H9 (cell line): Measurements from ENCODE around the gene SP2. TPM values are rescaled to one million over a fixed set of nuclear protein-coding genes. Genes with fewer than 3 reads are reported as not detected.

Experiments used
- DNase-seq: peaks from one replicate; pipeline ENCODE4 v3.0.0-alpha.2; 2017
- H2AFZ ChIP-seq: one replicate; pipeline ENCODE4 v1.6.1; 2013; ENCODE audit warnings: mild to moderate bottlenecking, low read length, control low read depth, moderate library complexity
- H2AK5ac ChIP-seq: 2 replicates; pipeline ENCODE4 v1.6.1; 2013; ENCODE audit warnings: low read length, control low read depth, mixed read lengths; ENCODE audit not compliant: insufficient read length
- H2BK120ac ChIP-seq: one replicate; pipeline ENCODE4 v1.6.1; 2013; ENCODE audit warnings: low read depth, mild to moderate bottlenecking, low read length, control low read depth, inconsistent platforms; ENCODE audit not compliant: poor library complexity, severe bottlenecking
- H2BK12ac ChIP-seq: 2 replicates; pipeline ENCODE4 v1.6.1; 2013; ENCODE audit warnings: low read length, control low read depth, mixed read lengths, low read depth; ENCODE audit not compliant: insufficient read length
- H2BK15ac ChIP-seq: 2 replicates; pipeline ENCODE4 v1.6.1; 2013; ENCODE audit warnings: low read depth, low read length, control low read depth
- H2BK20ac ChIP-seq: one replicate; pipeline ENCODE4 v1.6.1; 2013; ENCODE audit warnings: low read depth, mild to moderate bottlenecking, low read length, control low read depth, inconsistent platforms; ENCODE audit not compliant: poor library complexity, severe bottlenecking
- H2BK5ac ChIP-seq: 2 replicates; pipeline ENCODE4 v1.6.1; 2013; ENCODE audit warnings: low read length, control low read depth, mixed read lengths; ENCODE audit not compliant: insufficient read length
- H3K14ac ChIP-seq: 2 replicates; pipeline ENCODE4 v1.6.1; 2013; ENCODE audit warnings: low read length, control low read depth; ENCODE audit not compliant: insufficient read depth
- H3K18ac ChIP-seq: 2 replicates; pipeline ENCODE4 v1.6.1; 2013; ENCODE audit warnings: low read depth, mild to moderate bottlenecking, mixed read lengths, low read length, control low read depth; ENCODE audit not compliant: insufficient read length
- H3K23ac ChIP-seq: 2 replicates; pipeline ENCODE4 v1.6.1; 2013; ENCODE audit warnings: low read length, control low read depth, mixed read lengths, low read depth; ENCODE audit not compliant: insufficient read length
- H3K23me2 ChIP-seq: 2 replicates; pipeline ENCODE4 v1.6.1; 2013; ENCODE audit warnings: low read depth, mild to moderate bottlenecking, mixed read lengths, low read length, control low read depth; ENCODE audit not compliant: insufficient read length, poor library complexity, severe bottlenecking
- H3K27ac ChIP-seq: 2 replicates; pipeline ENCODE4 v1.5.1; 2013; ENCODE audit warnings: low read length, control low read depth, mixed read lengths, low read depth; ENCODE audit not compliant: insufficient read length
- H3K27me3 ChIP-seq: 2 replicates; pipeline ENCODE4 v1.6.1; 2013; ENCODE audit warnings: low read length, control low read depth, inconsistent platforms; ENCODE audit not compliant: insufficient read depth
- H3K4ac ChIP-seq: 2 replicates; pipeline ENCODE4 v1.6.1; 2013; ENCODE audit warnings: low read depth, mild to moderate bottlenecking, control low read depth, inconsistent platforms, low read length, moderate library complexity
- H3K4me1 ChIP-seq: 2 replicates; pipeline ENCODE4 v1.6.1; 2013; ENCODE audit warnings: low read length, control low read depth, inconsistent platforms; ENCODE audit not compliant: insufficient read depth
- H3K4me2 ChIP-seq: 2 replicates; pipeline ENCODE4 v1.6.1; 2013; ENCODE audit warnings: low read length, control low read depth, mixed read lengths; ENCODE audit not compliant: insufficient read length, insufficient read depth
- H3K56ac ChIP-seq: 2 replicates; pipeline ENCODE4 v1.6.1; 2013; ENCODE audit warnings: low read depth, mild to moderate bottlenecking, mixed read lengths, low read length, control low read depth; ENCODE audit not compliant: insufficient read length
- H3K79me1 ChIP-seq: 2 replicates; pipeline ENCODE4 v1.6.1; 2013; ENCODE audit warnings: low read depth, mild to moderate bottlenecking, moderate library complexity, low read length, control low read depth, inconsistent platforms; ENCODE audit not compliant: insufficient read depth, poor library complexity, severe bottlenecking
- H3K79me2 ChIP-seq: 2 replicates; pipeline ENCODE4 v1.6.1; 2013; ENCODE audit warnings: low read length, control low read depth, inconsistent platforms; ENCODE audit not compliant: insufficient read depth
- H3K9ac ChIP-seq: 2 replicates; pipeline ENCODE4 v1.6.1; 2013; ENCODE audit warnings: low read length, control low read depth, mixed read lengths; ENCODE audit not compliant: insufficient read length; ENCODE audit errors: extremely low read depth
- H3K9me3 ChIP-seq: one replicate; pipeline ENCODE4 v1.6.1; 2013; ENCODE audit warnings: low read depth, low read length, inconsistent platforms; ENCODE audit not compliant: control insufficient read depth
- H3T11ph ChIP-seq: one replicate; pipeline ENCODE4 v1.6.1; 2013; ENCODE audit warnings: mild to moderate bottlenecking, low read length, control low read depth, inconsistent platforms
- H4K20me1 ChIP-seq: one replicate; pipeline ENCODE4 v1.6.1; 2013; ENCODE audit not compliant: control insufficient read depth, insufficient read length, insufficient read depth
- H4K5ac ChIP-seq: 2 replicates; pipeline ENCODE4 v1.6.1; 2013; ENCODE audit warnings: low read depth, mild to moderate bottlenecking, mixed read lengths, low read length, control low read depth; ENCODE audit not compliant: insufficient read length
- H4K8ac ChIP-seq: replicated peaks from 2 replicates; pipeline ENCODE4 v1.6.1; 2013; ENCODE audit warnings: low read length, control low read depth, mixed read lengths, low read depth; ENCODE audit not compliant: insufficient read length
- H4K91ac ChIP-seq: 2 replicates; pipeline ENCODE4 v1.6.1; 2013; ENCODE audit warnings: low read depth, mild to moderate bottlenecking, moderate library complexity, mixed read lengths, low read length, control low read depth; ENCODE audit not compliant: insufficient read length
- H3K27ac Mint-ChIP-seq, 3 experiments: 2 replicates in 2 of 3; 3 replicates in 1 of 3; pipeline ENCODE4 v1.8.0; 2020 to 2021; ENCODE audit warnings: mixed read lengths in 3 of 3, mild to moderate bottlenecking in 1 of 3, moderate library complexity in 1 of 3
- H3K27me3 Mint-ChIP-seq: 2 replicates; pipeline ENCODE4 v1.8.0; 2021; ENCODE audit warnings: low read depth, mild to moderate bottlenecking, moderate library complexity, mixed read lengths
- H3K36me3 Mint-ChIP-seq, 3 experiments: 2 replicates in 2 of 3; 3 replicates in 1 of 3; pipeline ENCODE4 v1.8.0; 2020 to 2021; ENCODE audit warnings: low read depth in 3 of 3, mixed read lengths in 3 of 3; ENCODE audit not compliant: insufficient read depth in 1 of 3
- H3K4me1 Mint-ChIP-seq, 2 experiments: 2 replicates each; pipeline ENCODE4 v1.8.0; 2020; ENCODE audit warnings: mixed read lengths in 2 of 2
- H3K4me3 Mint-ChIP-seq, 2 experiments: 2 replicates in 1 of 2; 3 replicates in 1 of 2; pipeline ENCODE4 v1.8.0; 2020 to 2021; ENCODE audit warnings: mild to moderate bottlenecking in 2 of 2, mixed read lengths in 2 of 2, moderate library complexity in 1 of 2
- H3K9me3 Mint-ChIP-seq, 2 experiments: 2 replicates in 1 of 2; 3 replicates in 1 of 2; pipeline ENCODE4 v1.8.0; 2020; ENCODE audit warnings: mild to moderate bottlenecking in 2 of 2, mixed read lengths in 2 of 2, moderate library complexity in 1 of 2
- CTCF ChIP-seq: fragments of 200-600 bp; sonication (generic); conservative IDR thresholded peaks from 3 replicates; pipeline ENCODE4 v1.8.0; 2021; ENCODE audit warnings: antibody characterized with exemption, mild to moderate bottlenecking
- total RNA-seq: library from RNA; stranded (reverse); gene quantifications from 2 replicates; pipeline ENCODE4 v1.2.1, GENCODE V29; 2021

Gene SP2
- total RNA-seq, 1 experiment from 2014 or later = 19.3 TPM

- peaks cover 5% of the 10 kb centered on the region for H3K23me2 ChIP-seq
- no peak overlapping the region for H3K56ac ChIP-seq
- peaks cover 3% of the 10 kb centered on the region for H3K4me1 ChIP-seq
- H2BK120ac ChIP-seq = no peak overlapping the region
- no peak overlapping the region for H2BK15ac ChIP-seq
- no peaks in the 10 kb centered on the region for H3K9me3 ChIP-seq
- H3K79me1 ChIP-seq = no peaks in the 10 kb centered on the region
- no peak overlapping the region for H2BK20ac ChIP-seq
- H3K27me3 ChIP-seq = peaks cover 27% of the 10 kb centered on the region
- no peak overlapping the region for H2BK12ac ChIP-seq
- no peak overlapping the region for H3K4me2 ChIP-seq
- H3K14ac ChIP-seq = no peak overlapping the region
- no peaks in the 10 kb centered on the region for H4K20me1 ChIP-seq
- no peak overlapping the region for H3K23ac ChIP-seq
- no peak overlapping the region for H2AK5ac ChIP-seq
- no peak overlapping the region for H3K4ac ChIP-seq
- no peak overlapping the region for H4K91ac ChIP-seq
- Mint-ChIP-seq H3K4me1 (peaks cover 32 to 41% of the 10 kb centered on the region in 2 experiments), H3K36me3 (no peaks in the 10 kb centered on the region), H3K27me3 (peaks cover 82% of the 10 kb centered on the region), H3K9me3 (no peaks in the 10 kb centered on the region; a peak in 1 of 5 replicates), H3K4me3 (no peak overlapping the region), H3K27ac (no peak overlapping the region)
- H3K79me2 ChIP-seq = no peaks in the 10 kb centered on the region
- no peak overlapping the region for H3K18ac ChIP-seq
- no peak overlapping the region for H3K9ac ChIP-seq
- H2BK5ac ChIP-seq = no peak overlapping the region
- TF ChIP-seq CTCF = no peak
- no peak overlapping the region for H2AFZ ChIP-seq
- no peak for DNase-seq
- H3T11ph ChIP-seq = no peak overlapping the region
- H4K8ac ChIP-seq = no peak overlapping the region
- no peak overlapping the region for H4K5ac ChIP-seq
- H3K27ac ChIP-seq = no peak overlapping the region
Measured at GRCh38 chr17:47856830-47857229, 39.2 kb upstream of the SP2 start.
